T-helper 2 cell treated with Interferon-gamma antibody and Interleukin-4, amounts not matched to agents 100 ng/mL and 5 ng/mL, for 36 hours (primary cell): ENCODE results near the gene NAV2. TPM values are rescaled to one million over a fixed set of nuclear protein-coding genes. Genes with fewer than 3 reads are reported as not detected.

Experiments used
- intact Hi-C: fragments of 100-400 bp; cut with micrococcal nuclease; formaldehyde crosslinking; loops from one replicate; pipeline ENCODE4 v1.15.1; 2023
- total RNA-seq: library from RNA; stranded (reverse); gene quantifications from 2 replicates; pipeline ENCODE4 v1.2.3, GENCODE V29; 2022

The NAV2 gene
- total RNA-seq, 1 donor from 2014 or later: 0.45 TPM

- intact Hi-C loops: no loop called here
Observed at GRCh38 chr11:19683862-19684491, 28.7 kb upstream of the NAV2 start.

DNA sequence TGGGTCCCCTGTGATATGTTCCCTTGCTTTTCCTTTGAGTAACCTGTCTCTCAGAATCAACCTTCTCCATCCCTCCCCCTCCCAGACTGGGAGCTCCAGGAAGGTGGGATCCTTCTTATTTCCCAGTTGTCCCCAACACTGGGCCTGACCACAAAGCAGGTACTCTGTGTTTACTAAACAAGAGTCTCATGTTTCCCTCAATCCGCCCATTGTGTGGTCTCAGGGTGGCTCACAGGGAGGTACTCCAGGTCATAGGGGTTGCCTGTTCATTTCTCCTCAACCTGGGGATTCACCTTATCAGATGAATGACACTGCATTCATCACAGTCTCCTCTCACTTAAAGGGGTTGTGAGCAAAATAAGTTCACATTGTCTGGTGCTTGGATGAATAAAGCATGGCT lies 26.4 kb upstream of the NAV2 start:
- intact Hi-C loops: no loop called here

- intact Hi-C loops: no loop called here
Observed at GRCh38 chr11:19687392-19687791, 25.2 kb upstream of the NAV2 start.

DNA sequence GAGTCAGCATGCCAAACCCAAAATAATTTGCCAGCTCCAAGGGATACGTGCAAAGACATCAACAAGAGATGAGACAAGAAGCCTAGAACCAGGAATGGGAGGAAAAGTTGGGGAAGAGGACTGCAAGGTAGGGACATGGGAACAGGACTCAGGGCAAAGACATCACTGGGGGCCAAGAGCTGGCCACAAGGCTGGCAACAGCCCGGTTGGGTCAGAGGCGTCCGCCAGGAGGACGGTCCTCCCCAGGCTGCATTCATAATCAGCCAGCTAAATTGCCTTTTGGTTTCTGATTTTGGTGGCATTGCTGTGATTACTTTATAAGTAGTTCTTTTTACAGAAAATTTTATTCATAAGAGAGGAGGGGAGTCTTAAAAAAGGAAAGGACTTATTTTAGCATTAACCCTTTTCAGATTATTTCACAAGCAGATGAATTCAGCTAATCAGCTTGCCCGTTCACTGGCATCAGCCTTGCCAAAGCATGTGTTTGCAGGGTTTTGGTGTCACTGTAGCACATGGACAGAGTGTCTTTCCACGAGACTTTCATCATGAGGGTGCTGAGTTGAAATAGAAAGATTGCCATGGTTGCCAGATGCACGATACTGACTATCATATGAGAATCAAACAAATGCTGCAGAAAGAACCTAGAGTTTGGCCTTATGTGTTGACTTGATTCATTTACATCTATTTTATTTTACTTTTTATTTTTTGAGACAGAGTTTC lies 23.2 kb upstream of the NAV2 start:
- intact Hi-C loops: no loop called here

GRCh38 chr11:19690885-19691284 lies 21.8 kb upstream of the NAV2 start:
- intact Hi-C loops: no loop called here

DNA sequence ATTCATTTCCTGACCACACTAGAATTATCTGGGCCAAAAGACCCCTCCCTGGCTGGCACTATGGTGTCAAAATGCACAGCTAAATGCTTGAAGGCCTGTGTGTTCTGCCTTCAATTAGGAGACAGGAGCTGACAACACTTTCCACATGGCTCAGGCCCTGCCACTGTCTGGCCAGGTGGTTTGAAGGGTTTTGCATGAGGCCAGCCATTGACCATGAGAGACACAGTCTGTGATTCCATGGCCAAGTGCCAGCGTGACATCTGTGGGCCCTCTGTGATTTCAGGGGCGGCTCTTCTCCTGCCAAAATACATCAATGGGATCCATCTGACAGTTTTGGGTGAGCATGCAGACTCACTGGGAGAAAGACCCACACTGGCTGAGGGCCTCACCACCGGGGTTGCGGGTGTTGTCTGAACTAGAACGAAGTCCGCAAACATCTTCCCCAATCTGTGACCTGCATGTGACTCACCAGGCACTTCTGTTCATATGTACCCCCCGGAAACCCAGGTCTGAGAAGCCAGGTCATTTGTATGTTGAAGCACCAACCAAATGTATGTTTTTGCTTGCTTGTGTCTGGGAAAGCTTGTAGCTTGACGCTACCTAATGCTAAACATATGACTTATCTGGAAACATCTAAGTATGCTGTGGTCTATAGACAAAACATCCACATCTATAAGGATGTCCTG lies 20.7 kb upstream of the NAV2 start:
- intact Hi-C loops: no loop called here

DNA sequence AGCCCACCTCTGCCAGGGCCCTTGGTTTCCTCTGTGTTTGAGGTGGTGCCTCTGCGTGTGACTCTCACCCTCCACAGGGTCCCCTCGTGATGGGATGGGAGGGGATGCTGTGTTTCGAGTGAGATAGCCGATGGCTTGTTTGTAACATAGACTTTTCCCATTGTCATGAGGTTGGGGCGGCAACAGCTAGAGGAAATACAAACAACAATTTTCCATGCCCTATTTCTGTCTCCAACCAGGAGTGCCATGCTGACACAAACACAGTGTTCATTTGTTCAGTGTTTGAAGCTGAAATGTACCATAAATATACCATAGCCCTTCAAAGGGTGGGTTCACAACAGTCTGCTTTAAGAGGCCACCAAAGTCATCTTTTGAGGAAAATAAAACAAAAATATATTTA lies 19.5 kb upstream of the NAV2 start:
- intact Hi-C loops: no loop called here

DNA sequence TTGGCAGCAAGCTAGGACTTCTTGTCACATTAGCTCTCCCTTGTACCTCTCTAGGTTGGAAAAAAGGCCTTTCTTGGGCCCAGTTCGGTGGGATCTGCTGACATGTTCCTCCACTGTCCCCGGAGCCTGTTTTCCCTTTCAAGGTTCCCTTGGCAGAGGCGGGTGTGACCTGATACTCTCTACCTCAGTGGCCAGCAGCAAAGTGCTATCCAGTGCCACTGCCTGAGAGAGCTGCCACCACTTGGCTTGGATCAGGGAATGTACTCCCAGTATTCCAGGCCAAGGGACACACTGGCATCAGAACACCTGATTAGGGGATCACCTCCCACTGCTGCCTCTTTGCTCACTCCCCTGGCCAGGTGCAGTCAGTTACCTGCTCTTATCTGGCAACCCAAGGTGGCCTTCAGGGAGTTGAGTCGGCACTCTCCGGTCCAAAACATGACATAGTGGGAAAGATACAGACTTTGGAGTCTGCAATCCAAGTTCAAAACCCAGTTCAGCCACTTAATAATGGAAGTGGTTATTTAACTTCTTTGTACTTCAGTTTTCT lies 17.8 kb upstream of the NAV2 start:
- intact Hi-C loops: no loop called here

DNA sequence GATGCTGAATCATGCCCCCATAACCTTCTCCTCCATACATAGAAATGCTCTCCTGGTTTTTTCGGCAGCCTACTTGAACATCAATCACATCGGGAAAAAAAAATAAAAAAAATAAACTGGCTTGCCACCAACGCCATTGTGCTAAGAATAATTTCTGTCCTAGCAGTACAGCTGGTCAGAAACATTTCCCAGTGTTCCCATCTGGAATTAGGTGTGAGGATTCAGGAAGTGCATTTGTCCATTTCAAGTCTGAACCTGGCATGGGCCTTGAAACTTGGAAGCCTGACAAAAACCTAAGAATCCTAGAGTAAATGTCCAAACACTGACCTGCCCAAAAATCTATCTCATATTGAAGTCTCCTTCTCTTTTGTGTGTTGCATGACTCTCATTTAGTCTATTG lies 16.6 kb upstream of the NAV2 start:
- intact Hi-C loops: no loop called here

DNA sequence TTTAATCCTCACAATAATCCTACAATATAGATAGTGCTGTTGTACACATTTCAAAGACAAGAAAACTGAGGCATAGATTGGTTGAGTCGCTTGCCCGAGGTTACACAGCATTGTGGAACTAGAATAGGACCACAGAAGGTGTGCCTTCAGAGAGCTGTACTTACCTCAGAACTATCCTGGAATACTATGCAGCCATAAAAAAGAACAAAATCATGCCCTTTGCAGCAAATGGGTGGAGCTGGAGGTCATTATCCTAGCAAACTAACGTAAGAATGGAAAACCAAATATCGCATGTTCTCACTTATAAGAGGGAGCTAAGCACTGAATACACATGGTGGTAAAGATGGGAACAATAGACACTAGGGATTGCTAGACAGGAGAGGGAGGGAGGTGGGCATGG lies 15.7 kb upstream of the NAV2 start:
- intact Hi-C loops: no loop called here

- intact Hi-C loops: no loop called here
Observed at GRCh38 chr11:19697721-19698121, 14.9 kb upstream of the NAV2 start.

- intact Hi-C loops: no loop called here
Observed at GRCh38 chr11:19698493-19699292, 13.9 kb upstream of the NAV2 start.

DNA sequence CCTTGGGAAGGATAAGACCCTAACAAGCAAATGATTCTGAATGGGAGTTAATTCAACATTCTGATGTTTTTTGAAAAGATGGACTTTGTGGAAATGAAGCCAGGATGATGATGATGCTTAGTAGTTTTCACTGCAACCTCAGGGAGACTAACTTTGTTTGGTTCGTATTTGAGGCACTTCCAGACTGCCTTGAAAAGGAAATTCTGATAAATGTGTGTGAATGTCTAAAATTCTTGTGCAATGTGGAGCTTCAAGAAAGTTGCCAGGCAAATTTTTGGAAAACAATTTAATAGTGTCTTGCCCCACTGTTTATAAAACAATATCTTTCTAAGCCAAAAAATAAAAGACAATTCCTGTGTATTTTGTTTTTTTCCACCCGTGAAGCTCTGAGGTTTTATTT lies 11.2 kb upstream of the NAV2 start:
- intact Hi-C loops: no loop called here

GRCh38 chr11:19702620-19703019 lies 10.0 kb upstream of the NAV2 start:
- intact Hi-C loops: no loop called here

GRCh38 chr11:19703211-19703610 lies 9.4 kb upstream of the NAV2 start:
- intact Hi-C loops: no loop called here

GRCh38 chr11:19704213-19704612 lies 8.4 kb upstream of the NAV2 start:
- intact Hi-C loops: no loop called here

GRCh38 chr11:19705936-19706335 lies 6.7 kb upstream of the NAV2 start:
- intact Hi-C loops: no loop called here

DNA sequence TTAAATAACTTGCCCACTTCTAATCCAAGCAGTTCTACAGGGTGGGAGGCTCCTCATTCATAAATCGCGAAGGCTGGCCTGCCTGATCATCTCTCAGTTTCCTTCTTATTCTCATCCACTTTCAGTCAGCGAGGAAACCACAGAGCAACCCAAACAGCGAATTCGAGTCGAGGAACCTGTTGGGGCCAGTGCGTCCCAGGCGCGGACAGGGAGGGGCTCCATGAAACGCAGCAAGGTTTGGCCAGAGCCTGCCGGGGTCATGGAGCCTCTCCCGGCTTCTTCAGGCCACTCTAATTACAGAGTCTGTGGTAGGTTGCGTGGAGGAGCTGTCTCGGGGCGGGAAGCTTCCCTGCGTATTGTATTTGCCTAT lies 741 bp upstream of the NAV2 start:
- intact Hi-C loops: loop anchor here (1.0 to 2.0 kb wide), 3 partner anchors 471 to 675 kb away; partner anchors contain the start of genes PRMT3 and ZDHHC13

DNA sequence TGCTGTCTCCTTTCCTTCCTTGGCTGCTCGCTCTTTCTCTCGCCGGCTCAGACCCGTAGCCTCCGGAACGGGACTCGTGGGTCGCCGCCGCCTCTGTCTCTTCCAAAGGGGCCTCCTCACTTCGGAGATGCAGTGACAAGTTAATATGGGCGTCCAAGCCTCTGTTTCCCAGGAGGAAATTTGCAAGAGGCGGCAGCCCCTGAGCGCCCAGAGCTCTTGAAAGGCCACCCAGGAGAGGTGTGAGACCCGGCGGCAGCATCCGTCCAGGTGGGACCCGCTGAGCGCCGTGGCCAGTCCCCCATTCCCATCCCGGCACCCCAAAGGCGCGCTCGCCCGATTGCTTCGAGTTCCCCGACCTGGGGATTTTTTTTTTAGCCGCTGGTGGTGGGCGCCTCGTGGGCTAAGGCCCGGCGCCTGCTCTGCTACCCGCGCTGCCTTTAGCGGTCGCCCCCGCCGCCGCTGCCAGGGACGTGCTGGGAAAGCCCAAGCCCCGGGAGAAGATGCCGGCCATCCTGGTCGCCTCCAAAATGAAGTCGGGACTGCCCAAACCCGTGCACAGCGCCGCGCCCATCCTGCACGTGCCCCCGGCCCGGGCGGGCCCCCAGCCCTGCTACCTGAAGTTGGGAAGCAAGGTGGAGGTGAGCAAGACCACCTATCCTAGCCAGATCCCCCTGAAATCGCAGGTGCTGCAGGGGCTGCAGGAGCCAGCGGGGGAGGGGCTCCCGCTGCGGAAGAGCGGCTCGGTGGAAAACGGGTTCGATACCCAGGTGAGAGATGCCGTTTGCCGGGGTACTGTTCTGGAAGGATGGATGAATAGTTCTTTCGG lies 772 bp downstream of the NAV2 start:
- intact Hi-C loops: loop anchor here (2.0 kb wide), 2 partner anchors 597 to 673 kb away; partner anchors contain the start of genes PRMT3 and ZDHHC13

DNA sequence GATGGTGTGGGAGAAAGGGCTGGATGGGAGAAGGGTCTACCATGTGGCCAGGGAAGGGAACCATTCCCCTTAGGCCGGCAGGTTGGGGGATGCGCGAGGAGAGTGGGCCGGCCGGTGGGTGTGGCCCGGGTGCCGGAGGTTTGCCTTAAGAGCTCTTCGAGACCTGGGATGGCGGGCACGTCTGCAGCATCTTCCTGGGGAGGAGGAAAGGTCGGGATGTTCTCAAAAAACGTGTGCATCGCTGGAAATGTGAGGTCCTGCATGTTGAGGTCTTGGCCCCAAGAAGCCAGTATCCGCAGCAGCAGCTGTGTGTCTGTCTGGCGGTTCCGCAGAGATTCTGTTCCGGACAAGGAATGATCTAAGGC lies 1.4 kb downstream of the NAV2 start:
- intact Hi-C loops: no loop called here
